Dedifferentiated amniotic fluid mesenchymal stem cell (primary cell): ENCODE data around the gene NUDT1.

Experiments used
- DNase-seq: peaks from one replicate; pipeline ENCODE4 v3.0.0-alpha.2; 2016; ENCODE audit errors: extremely low spot score

Gene NUDT1

GRCh38 chr7:2205036-2205780 is 36.8 kb upstream of the NUDT1 start:
- DNase-seq, result no peak

GRCh38 chr7:2208712-2209111 is 33.3 kb upstream of the NUDT1 start:
- DNase-seq, result no peak

GRCh38 chr7:2209146-2209960 is 32.7 kb upstream of the NUDT1 start:
- DNase-seq, result peak; percentile 66

- DNase-seq, result no peak
Observed at GRCh38 chr7:2209961-2210323, 32.1 kb upstream of the NUDT1 start.

DNA sequence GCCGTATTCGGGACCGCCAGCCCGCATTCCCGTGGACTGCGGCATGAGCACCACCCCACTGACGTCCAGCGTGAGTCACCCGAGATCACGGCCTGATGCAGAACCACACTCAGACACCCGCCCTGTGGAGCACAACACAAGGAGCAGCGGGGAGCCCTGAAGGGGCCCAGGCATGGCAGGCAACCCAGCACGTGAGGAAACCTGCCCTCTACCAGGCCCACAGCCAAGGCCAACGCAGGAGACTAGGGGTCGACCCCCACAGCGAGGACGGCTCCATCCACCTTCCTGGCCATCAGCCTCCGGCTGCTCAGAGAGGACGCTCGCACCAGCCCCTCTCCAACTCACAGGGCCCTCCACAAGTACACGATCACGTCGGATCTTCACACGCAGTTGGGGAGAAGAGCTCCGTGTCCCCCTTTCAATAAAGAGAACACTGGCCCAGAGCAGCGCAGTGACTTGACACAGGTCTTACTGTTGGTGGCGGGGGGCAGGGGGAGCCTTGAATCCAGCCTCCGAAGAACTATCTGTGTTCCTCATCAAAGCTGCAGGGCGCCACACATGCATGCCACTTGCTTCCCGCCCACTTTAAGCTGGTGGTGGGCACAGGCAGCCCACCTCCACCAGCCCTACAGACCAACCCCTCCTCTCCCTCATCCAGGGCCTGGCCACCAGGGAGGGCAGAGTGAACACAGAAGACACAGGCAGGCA is 31.3 kb upstream of the NUDT1 start:
- no peak for DNase-seq

DNA sequence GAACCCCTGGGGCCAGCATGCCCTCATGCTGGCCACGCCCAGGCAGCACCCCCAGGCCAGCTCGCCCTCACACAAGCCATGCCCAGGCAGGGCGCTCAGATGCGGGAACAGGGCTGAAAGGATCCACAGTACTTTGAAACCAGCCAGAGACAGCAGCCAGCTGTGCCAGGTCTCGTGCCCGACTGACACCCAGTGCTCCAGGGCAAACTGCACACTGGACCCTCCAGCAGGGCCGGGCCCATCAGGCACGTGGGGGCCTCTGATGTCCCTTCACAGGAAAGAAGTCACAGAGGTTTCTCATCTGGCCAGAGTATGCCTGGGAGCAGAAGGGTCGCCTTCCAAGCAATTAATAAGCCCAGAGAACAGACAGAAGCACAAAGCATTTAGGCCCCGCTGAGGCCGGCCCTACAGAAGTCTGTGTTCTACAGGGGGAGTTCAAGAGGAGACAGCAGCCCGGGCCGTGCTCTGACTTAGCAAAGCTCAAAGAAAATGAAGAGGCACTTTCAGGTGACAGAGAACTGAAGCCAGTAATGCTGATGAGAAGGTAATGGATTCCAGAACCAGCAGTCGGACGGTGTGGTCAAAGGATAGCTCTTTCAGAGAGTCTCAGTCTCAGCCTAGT is 30.7 kb upstream of the NUDT1 start:
- DNase-seq, result no peak

DNA sequence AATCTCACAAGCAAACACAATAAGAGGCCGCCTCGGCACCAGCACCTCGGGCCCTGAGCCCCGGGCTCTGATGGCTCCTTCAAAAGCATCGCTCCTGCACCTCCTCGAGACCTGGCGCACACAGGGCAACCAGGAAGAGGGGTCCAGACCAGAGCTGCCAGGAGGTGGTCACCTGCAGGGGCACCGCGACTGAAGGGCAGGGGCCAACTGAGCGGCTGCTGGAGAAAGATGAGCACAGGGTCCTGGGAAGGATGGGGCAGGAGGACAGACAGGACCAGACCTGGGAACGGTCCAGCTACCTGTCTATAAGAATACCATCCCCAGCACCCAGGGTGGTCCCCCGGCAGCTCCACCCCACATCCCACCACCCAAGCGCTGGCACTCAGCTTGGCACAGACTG is 30.1 kb upstream of the NUDT1 start:
- DNase-seq, result no peak

- no peak for DNase-seq
Observed at GRCh38 chr7:2212906-2213305, 29.1 kb upstream of the NUDT1 start.

DNA sequence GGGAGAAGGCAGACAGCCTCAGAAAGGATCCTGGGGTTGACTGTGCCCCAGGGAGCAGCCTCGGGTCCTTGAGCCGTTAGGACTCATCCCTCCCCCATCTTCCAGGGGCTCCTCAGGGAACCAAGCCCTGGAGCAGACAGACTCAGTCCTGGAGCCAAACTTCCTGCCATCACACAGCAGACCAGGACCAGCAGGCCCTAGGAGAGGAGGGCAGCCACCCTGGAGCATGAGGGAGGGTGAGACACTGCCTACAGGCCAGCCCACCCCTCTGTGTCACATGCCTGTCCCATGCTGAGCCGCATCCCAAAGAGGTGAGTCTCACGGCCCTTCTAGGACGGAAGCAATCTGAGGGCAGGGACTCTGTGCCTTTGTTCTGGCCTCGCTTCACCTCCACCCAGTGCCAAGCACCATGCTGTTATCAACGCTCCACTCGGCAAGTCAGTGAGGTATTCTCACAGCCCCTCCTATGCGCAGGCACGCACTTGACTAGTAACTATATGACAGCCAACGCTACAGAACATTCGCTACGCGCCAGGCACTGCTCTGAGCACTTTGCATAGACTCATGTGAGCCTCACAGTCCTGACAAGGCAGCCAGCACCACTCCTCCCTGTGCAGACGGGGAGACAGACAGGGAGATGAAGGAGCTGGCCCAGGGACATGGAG is 28.3 kb upstream of the NUDT1 start:
- DNase-seq, result no peak

- DNase-seq, result no peak
Observed at GRCh38 chr7:2214636-2215035, 27.4 kb upstream of the NUDT1 start.

GRCh38 chr7:2215851-2216250 is 26.2 kb upstream of the NUDT1 start:
- no peak for DNase-seq

- no peak for DNase-seq
Observed at GRCh38 chr7:2217206-2217605, 24.8 kb upstream of the NUDT1 start.

DNA sequence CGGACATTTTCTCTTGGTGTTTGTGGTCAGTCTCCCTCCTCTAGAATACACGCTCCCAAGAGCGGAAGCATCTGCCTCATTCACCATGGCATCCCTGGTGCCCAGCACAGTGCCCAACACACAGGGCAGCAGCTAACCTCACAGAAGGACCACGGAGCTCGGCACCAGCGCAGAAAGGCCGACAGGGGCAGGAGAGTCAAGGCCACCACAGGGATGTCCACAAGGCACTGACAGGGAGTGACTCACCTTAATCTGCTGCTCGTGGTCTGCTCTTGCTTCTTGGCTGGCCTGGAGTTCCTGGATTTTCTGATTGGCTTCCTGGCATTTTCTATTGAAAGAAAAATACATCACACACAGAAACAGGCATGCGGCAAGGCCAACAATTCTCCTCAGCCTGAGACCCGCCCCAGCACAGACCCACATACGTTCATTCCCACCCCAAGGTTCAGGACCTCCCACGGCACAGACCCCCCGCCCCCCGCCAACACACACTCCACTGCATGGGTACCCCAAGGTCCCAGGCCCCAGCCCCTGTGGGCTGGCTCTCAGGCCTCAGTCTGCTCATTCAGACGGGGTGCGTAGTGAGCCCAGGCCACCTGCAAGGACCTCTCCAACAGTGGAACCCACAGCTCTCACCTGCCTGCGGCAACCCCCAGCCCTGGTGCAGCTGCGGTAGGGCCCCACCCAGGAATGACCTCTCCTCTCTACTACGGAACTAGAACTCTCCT is 24.1 kb upstream of the NUDT1 start:
- no peak for DNase-seq

DNA sequence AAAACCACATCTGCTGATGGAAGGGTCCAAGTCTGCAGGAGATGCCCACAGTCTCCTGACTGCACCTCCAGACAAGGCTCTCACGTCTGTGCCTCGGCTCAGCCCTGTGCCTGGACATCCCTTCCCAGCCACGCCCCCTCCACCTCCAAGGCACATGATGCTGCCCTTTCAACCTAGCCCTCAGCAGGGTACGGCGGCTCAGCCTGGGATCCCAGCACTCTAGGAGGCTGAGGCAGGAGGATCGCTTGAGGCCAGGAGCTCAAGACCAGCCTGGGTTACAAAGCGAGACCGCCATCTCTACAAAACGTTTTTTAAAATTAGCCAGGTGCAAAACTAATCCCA is 23.6 kb upstream of the NUDT1 start:
- DNase-seq, result no peak

DNA sequence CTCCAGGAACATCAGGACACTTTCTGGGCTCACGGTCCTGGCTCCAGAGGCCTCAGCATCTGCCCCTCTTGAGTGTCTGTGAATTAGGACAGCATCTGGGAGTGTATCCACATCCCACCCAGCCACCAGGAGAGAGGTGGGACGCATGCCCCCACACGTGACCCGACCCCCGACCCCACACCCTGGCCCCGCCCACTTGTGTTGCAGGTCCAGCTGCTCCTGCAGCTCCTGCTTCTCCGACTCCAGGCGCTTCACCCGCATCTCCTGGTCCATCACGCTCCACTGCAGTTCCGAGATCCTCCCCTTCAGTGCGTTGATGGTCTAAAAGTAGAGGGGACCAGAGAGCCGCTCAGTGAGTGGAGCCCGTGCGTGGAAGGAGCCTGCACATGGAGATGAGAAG is 22.9 kb upstream of the NUDT1 start:
- no peak for DNase-seq

DNA sequence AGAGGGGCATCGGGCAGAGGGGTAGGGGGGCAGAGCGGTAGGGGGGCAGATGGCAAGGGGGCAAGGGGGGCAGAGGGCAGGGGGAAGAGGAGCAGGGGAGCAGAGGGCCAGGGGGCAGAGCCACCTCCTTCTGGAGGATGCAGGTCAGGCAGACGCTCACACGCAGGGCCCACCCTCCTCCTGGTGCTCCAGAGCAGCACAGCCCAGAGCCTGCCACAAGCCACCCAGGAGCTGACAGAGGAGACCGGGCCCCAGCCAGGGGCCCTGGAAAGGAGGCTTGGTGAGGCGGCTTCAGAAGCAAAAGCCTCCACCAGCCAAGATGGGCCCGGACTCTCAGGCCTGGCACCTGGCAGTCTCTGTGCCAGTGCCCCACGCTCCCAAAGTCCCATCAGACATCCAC is 22.4 kb upstream of the NUDT1 start:
- DNase-seq, result no peak

DNA sequence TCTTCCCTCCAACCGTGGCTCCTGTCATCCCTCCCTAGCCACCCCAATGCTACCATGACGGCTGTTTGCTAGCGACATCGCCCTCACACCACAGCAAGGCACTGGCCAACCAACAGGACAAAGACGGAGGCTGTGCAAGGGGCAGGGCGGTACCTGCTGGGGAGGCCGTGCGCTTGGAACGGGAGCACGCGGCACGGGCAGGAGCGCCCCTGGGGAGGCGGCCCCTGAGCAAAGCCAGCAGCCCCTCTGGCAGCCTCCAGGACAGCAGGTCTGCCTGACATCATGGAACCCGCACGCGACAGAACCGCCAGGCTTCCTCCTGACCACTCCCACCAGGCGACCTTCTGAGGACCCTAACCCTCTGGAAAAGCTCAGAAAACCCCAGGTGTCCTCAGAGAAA is 22.0 kb upstream of the NUDT1 start:
- no peak for DNase-seq

DNA sequence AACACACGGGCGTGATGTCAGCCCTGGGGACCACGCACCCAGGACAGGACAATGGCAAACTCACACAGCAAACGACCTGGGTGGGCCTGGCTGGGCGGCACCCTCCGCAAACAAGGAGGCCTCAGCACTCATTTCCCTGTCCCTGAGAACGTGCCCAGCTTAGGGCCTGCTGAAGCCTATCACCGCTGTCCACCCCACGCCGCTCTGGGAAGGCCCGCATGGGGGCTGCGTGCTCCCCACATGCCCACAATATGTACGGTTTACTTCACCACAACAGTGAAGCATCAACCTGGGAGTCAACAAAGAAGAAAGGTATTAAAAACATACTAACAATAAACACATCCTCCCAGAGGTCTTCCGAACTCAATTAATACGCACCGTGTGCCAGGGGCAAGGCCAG is 21.5 kb upstream of the NUDT1 start:
- DNase-seq, result no peak

GRCh38 chr7:2220954-2221353 is 21.1 kb upstream of the NUDT1 start:
- no peak for DNase-seq

GRCh38 chr7:2222516-2222915 is 19.5 kb upstream of the NUDT1 start:
- DNase-seq, result no peak

DNA sequence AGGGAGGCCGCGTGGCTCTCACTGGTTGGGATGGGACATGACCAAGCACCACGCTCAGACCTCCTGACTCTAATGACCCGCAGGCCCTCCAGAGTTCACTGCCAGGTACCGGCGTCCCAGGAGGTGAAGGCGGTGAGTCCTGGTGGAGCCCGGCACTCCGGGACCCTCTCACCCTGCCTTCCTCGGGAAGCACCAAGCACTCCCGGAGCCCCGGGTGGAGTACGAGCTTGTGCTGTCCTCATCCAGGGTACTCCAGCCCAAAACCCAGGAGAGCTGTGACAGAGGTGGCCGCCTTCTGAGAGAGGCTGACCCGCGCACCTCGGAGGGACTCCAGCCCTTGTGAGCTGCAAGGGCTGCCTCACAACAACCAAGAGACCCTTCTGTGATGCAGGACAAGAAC is 18.7 kb upstream of the NUDT1 start:
- no peak for DNase-seq
